GM06990 (cell line): ENCODE results near the gene ARHGEF38.
A peak's percentile ranks its signal among the peaks of the same experiment; 100 is the strongest.

Experiments used
- DNase-seq: peaks from one replicate; pipeline ENCODE4 v3.0.0-alpha.2; 2011; ENCODE audit not compliant: insufficient read length; ENCODE audit errors: extremely low read depth
- H3K27me3 ChIP-seq: replicated peaks from 2 replicates; pipeline ENCODE4 v1.6.0; 2011; ENCODE audit warnings: low read length; ENCODE audit not compliant: control insufficient read depth, insufficient read depth
- H3K36me3 ChIP-seq: 2 replicates; pipeline ENCODE4 v1.5.1; 2011; ENCODE audit warnings: low read length; ENCODE audit not compliant: control insufficient read depth, insufficient read depth
- H3K4me3 ChIP-seq: replicated peaks from 2 replicates; pipeline ENCODE4 v1.5.1; 2011; ENCODE audit warnings: low read depth, mild to moderate bottlenecking, control low read depth, low read length
- TF ChIP-seq, protein P1 (sequence below): IDR thresholded peaks from 2 replicates; pipeline ENCODE4 v1.5.1; 2011; ENCODE audit warnings: low read length, control low read depth, mild to moderate bottlenecking, inconsistent platforms; ENCODE audit not compliant: insufficient read depth, poor library complexity, severe bottlenecking

ARHGEF38 gene

DNA sequence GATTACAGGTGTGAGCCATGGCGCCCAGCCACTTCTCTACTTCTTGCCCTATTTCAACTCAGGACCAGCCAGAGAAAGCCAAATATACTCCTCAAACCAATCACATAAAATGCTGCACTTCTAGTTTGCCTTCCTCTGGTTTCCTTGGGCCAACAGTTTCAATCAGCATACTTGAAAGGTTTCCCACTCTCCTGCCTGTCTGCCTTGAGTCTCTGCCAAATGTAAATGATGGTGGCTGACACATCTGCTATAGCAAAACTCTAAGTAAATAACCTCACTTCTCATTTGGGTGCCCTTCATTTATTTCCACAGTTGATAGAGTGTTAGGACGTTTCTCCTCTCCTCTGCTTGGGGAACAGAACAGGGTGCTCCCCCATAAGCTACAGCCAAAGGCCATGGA, 42.2 kb upstream of the ARHGEF38 start:
- TF ChIP-seq, protein P1, sequence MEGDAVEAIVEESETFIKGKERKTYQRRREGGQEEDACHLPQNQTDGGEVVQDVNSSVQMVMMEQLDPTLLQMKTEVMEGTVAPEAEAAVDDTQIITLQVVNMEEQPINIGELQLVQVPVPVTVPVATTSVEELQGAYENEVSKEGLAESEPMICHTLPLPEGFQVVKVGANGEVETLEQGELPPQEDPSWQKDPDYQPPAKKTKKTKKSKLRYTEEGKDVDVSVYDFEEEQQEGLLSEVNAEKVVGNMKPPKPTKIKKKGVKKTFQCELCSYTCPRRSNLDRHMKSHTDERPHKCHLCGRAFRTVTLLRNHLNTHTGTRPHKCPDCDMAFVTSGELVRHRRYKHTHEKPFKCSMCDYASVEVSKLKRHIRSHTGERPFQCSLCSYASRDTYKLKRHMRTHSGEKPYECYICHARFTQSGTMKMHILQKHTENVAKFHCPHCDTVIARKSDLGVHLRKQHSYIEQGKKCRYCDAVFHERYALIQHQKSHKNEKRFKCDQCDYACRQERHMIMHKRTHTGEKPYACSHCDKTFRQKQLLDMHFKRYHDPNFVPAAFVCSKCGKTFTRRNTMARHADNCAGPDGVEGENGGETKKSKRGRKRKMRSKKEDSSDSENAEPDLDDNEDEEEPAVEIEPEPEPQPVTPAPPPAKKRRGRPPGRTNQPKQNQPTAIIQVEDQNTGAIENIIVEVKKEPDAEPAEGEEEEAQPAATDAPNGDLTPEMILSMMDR = no peak
- no peak for DNase-seq
- Histone ChIP-seq H3K4me3 (no peak overlapping the region), H3K27me3 (no peaks in the 10 kb centered on the region), H3K36me3 (no peaks in the 10 kb centered on the region)

DNA sequence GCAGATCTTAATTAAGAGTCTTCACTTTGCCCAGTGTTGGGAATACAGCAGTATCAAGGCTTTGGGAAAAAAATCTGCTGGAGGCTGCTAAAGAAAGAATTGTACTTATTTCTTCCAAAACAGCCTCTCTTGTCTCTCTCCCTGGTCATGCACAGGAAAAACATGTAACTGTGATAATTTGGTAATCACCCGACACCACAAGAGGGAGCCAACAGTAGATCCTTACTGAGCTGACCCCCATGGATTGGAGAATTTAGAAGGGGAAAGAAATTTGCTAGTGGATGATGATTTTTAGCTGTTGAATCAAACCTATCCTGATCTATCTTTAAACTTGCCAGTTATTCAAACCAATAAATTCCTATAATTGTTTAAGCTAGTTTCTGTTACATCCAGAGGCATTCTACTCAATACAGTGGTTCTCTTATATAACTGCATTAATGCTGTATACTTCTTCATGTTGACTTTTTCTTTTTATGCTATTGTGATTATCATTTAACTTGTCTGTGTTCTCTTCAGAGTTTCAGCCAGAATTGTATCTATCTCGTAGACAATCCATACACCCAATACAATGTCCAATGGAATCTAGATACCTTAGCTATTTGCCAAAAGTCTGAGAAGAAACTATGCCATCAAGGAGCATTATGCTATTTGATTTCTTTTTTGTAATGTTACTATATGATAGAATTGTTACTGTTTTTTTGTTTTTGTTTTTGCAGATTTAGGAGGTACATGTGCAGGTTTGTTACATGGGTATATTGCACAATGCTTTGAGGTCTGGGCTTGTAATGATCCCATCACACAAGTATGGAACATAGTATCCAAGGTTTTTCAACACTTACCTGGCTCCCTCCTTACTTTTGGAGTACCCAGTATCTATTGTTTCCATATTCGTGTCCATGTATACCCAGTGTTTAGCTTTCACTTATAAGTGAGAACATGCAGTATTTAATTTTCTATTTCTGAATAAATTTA, 31.3 kb upstream of the ARHGEF38 start:
- TF ChIP-seq, protein P1 = peak; percentile 71
- no peaks in the 10 kb centered on the region for H3K36me3 ChIP-seq
- peak; percentile 13 for DNase-seq
- H3K27me3 ChIP-seq = no peaks in the 10 kb centered on the region
- H3K4me3 ChIP-seq = no peak overlapping the region

DNA sequence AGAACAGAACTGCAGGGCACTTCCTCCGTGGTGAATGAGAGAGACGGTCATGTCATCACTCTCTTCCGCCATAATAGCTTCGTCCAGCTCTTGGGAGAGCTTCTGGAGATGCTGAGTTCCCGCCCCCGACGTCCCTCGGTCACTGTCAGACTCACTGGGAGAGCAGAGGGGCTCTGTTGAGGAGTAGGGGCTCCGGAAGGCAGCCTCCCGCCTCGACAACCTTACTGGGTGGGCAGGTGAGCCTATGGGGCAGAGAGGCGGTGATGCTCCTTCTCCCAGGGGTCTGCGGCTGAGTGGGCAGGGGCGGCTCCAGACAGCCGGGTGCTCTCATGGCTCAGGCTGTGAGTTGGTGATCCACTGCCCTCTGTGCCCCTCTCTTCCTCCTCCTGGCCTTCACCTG, 25.8 kb upstream of the ARHGEF38 start:
- Histone ChIP-seq H3K27me3 (no peaks in the 10 kb centered on the region), H3K36me3 (no peaks in the 10 kb centered on the region), H3K4me3 (no peak overlapping the region)
- no peak for DNase-seq
- TF ChIP-seq, protein P1 = no peak

DNA sequence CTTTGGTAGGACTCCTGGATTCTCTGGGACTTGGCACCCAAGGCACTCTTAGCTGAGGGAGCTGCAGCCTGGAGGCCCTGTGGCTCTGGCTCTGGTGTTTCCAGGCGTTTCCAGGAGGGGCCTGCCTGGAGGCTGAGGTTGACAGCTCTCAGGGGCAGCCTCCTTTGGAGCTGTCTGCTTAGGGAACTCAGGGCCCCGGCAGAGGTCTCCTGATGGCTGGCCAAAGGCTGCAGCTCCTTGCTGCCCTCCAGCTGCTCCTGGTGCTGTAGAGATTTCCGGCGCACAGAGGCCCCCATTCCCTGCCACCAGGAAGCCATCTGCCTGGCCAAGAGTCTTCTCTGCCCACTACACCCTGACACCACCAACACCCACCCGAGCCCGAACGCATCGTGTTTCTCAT, 25.3 kb upstream of the ARHGEF38 start:
- Histone ChIP-seq H3K4me3 (no peak overlapping the region), H3K27me3 (no peaks in the 10 kb centered on the region), H3K36me3 (no peaks in the 10 kb centered on the region)
- TF ChIP-seq, protein P1 = no peak
- DNase-seq = no peak

DNA sequence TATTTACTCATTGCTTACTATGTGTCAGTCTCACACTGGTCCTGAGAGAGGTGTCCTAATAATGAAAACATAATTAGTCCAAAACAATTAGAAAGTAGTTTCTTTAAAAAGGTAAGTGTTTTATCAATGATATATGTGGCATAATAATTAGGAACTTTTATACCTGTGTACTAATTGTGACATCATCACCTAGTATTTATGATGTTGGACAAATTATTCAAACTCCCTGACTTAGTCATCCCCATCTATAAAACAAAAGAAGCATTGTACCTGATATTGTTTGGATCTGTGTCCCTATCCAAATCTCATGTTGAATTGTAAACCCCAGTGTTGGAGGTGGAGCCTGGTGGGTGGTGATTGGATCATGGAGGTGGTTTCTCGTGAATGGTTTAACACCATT, 15.8 kb upstream of the ARHGEF38 start:
- Histone ChIP-seq H3K27me3 (no peaks in the 10 kb centered on the region), H3K4me3 (no peak overlapping the region), H3K36me3 (no peaks in the 10 kb centered on the region)
- TF ChIP-seq, protein P1 = no peak
- no peak for DNase-seq
